ENCODE measurements around the gene KRTAP25-1. TPM values are rescaled to one million over a fixed set of nuclear protein-coding genes. Genes with fewer than 3 reads are reported as not detected.

Gene KRTAP25-1
- polyA plus RNA-seq, 1 of the 3 experiments (the other 2 are of a cell fraction) = not detected

DNA sequence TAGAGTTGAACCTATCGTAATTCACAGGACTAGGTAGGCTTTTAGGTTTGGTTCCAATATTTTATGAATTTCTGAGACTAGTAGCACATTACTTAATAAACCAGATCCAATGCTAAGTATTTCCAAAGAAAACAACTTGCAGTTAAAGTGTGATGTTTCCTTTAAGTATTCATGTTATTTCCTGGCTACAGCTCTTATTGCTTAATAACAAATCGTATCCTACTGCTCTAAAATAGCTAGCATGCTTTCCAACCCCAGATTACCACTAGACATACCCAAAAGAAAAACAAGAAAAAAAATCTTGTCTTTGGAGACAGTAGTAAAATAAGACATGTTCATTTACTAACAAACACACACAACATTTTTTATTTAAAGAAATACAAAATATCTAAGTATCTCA, 47.3 kb upstream of the KRTAP25-1 start:
- Histone ChIP-seq H3K27me3 (ENCODE audit: insufficient read depth) (no peaks in the 10 kb centered on the region), H3K36me3 (replicated peaks in 1 of 2; ENCODE audit: control insufficient read depth in 1 of 2, insufficient read depth in 2 of 2, low read length in 1 of 2) (no peaks in the 10 kb centered on the region), H3K9me3 (no peaks in the 10 kb centered on the region), H3K4me2 (no peak overlapping the region), H2AFZ (ENCODE audit: low read depth) (no peak overlapping the region), H3K4me1 (ENCODE audit: control insufficient read depth in 1 of 2, insufficient read depth in 2 of 2, low read depth in 1 of 2, low read length in 1 of 2) (no peaks in the 10 kb centered on the region), H3F3A (replicated peaks; ENCODE audit: insufficient read depth) (no peaks in the 10 kb centered on the region), H3K9ac (no peak overlapping the region), H3K4me3 (ENCODE audit: low read depth in 2 of 2, low read length in 1 of 2) (no peak overlapping the region), H3K27ac (ENCODE audit: low read depth in 2 of 2, low read length in 1 of 2) (no peak overlapping the region), H4K20me1 (ENCODE audit: insufficient read depth) (no peaks in the 10 kb centered on the region), H3K9me2 (no peaks in the 10 kb centered on the region), H3K79me2 (ENCODE audit: insufficient read depth) (no peaks in the 10 kb centered on the region)
- ChIA-PET POLR2A (no interaction called here), CTCF (interaction anchor here (1.1 kb wide), 1 partner anchor 750 kb away, joined by 4 read pairs; no protein-coding TSS in a partner anchor)
- DNase-seq = no peak
- 0% methylated on average over 2 of the region's 2 CpGs for WGBS (ENCODE audit: low lambda C conversion rate)
- TF ChIP-seq NRF1 (IDR thresholded peaks at IDR 0.05; ENCODE audit: low read depth, low read length) (no peak), TEAD4 (IDR thresholded peaks at IDR 0.05; ENCODE audit: borderline replicate concordance, insufficient read depth) (no peak), MXI1 (IDR thresholded peaks at IDR 0.05; ENCODE audit: low read depth, low read length) (no peak), POLR2AphosphoS5 (IDR thresholded peaks at IDR 0.05; ENCODE audit: low read depth, low read length) (no peak), TCF12 (IDR thresholded peaks at IDR 0.05) (no peak), FOXJ3 (CRISPR knock-in tag; IDR thresholded peaks at IDR 0.05) (no peak), REST (IDR thresholded peaks at IDR 0.05; ENCODE audit: low read depth, low read length) (no peak), FOXM1 (IDR thresholded peaks at IDR 0.05; ENCODE audit: low read depth) (no peak), IRF3 (IDR thresholded peaks at IDR 0.05; ENCODE audit: low read depth, low read length) (no peak), RCOR1 (IDR thresholded peaks at IDR 0.05; ENCODE audit: low read length) (no peak), RFX5 (IDR thresholded peaks at IDR 0.05; ENCODE audit: low read length) (no peak), ELF1 (IDR thresholded peaks at IDR 0.05) (no peak), CHD2 (IDR thresholded peaks at IDR 0.05; ENCODE audit: low read length, partially characterized antibody) (no peak), MAX (IDR thresholded peaks at IDR 0.05; ENCODE audit: low read depth) (no peak)

GRCh38 chr21:30333736-30334135, 44.4 kb upstream of the KRTAP25-1 start:
- Histone ChIP-seq H3K27ac (ENCODE audit: low read depth in 2 of 2, low read length in 1 of 2) (no peak overlapping the region), H3K9ac (no peak overlapping the region), H3K9me2 (no peaks in the 10 kb centered on the region), H2AFZ (ENCODE audit: low read depth) (no peak overlapping the region), H3F3A (replicated peaks; ENCODE audit: insufficient read depth) (no peaks in the 10 kb centered on the region), H3K4me2 (no peak overlapping the region), H3K36me3 (replicated peaks in 1 of 2; ENCODE audit: control insufficient read depth in 1 of 2, insufficient read depth in 2 of 2, low read length in 1 of 2) (no peaks in the 10 kb centered on the region), H3K27me3 (ENCODE audit: insufficient read depth) (no peaks in the 10 kb centered on the region), H3K4me1 (ENCODE audit: control insufficient read depth in 1 of 2, insufficient read depth in 2 of 2, low read depth in 1 of 2, low read length in 1 of 2) (no peaks in the 10 kb centered on the region), H3K9me3 (no peaks in the 10 kb centered on the region), H3K79me2 (ENCODE audit: insufficient read depth) (no peaks in the 10 kb centered on the region), H4K20me1 (ENCODE audit: insufficient read depth) (no peaks in the 10 kb centered on the region), H3K4me3 (ENCODE audit: low read depth in 2 of 2, low read length in 1 of 2) (no peak overlapping the region)
- 4% methylated on average over 3 of the region's 3 CpGs for WGBS (ENCODE audit: low lambda C conversion rate)
- DNase-seq = no peak
- CTCF ChIA-PET = interaction anchor here (0.7 kb wide), 1 partner anchor 65 kb away, joined by 3 read pairs; no protein-coding TSS in a partner anchor
- POLR2A ChIA-PET = no interaction called here
- no peak for TF ChIP-seq GATA2 (CRISPR knock-in tag; IDR thresholded peaks at IDR 0.05)
- no peak for TF ChIP-seq RFX5 (IDR thresholded peaks at IDR 0.05; ENCODE audit: low read length)
- TF ChIP-seq USF2 (IDR thresholded peaks at IDR 0.05; ENCODE audit: borderline replicate concordance, low read depth, low read length) = no peak
- TF ChIP-seq PBX3 (IDR thresholded peaks at IDR 0.05) = no peak
- TF ChIP-seq FOXM1 (IDR thresholded peaks at IDR 0.05; ENCODE audit: low read depth) = no peak
- TF ChIP-seq TAF1 (IDR thresholded peaks at IDR 0.05; ENCODE audit: borderline replicate concordance, low read depth, low read length) = no peak
- no peak for TF ChIP-seq MXI1 (IDR thresholded peaks at IDR 0.05; ENCODE audit: low read depth, low read length)
- no peak for TF ChIP-seq TEAD4 (IDR thresholded peaks at IDR 0.05; ENCODE audit: borderline replicate concordance, insufficient read depth)
- no peak for TF ChIP-seq EP300 (IDR thresholded peaks at IDR 0.05; ENCODE audit: borderline replicate concordance in 1 of 2, low read depth in 1 of 2, low read length in 1 of 2)
- no peak for TF ChIP-seq TCF12 (IDR thresholded peaks at IDR 0.05)
- no peak for TF ChIP-seq ELF1 (IDR thresholded peaks at IDR 0.05)
- no peak for TF ChIP-seq RCOR1 (IDR thresholded peaks at IDR 0.05; ENCODE audit: low read length)
- no peak for TF ChIP-seq IRF3 (IDR thresholded peaks at IDR 0.05; ENCODE audit: low read depth, low read length)
- no peak for TF ChIP-seq SMC3 (IDR thresholded peaks at IDR 0.05; ENCODE audit: low read depth, low read length)
